Calu3 (cell line): Measurements from ENCODE around the gene LRIG3. TPM values are rescaled to one million over a fixed set of nuclear protein-coding genes. Genes with fewer than 3 reads are reported as not detected.
A peak's percentile ranks its signal among the peaks of the same experiment; 100 is the strongest.

ENCODE experiments used
- Bru-seq: library from RNA; stranded (reverse); fragments of 400-500 nt; gene quantifications from one replicate; lab custom pipeline; 2021; lab: Mats Ljungman, UMichigan
- BruChase-seq, 2 experiments: library from RNA; stranded (reverse); fragments of 400-500 nt; gene quantifications; one replicate each; lab custom pipeline; 2021; lab: Mats Ljungman, UMichigan
- BruUV-seq: library from RNA; stranded (reverse); fragments of 400-500 nt; replicated peaks from 2 replicates; lab custom pipeline; 2021; lab: Mats Ljungman, UMichigan
- CTCF ChIA-PET: fragments of 300-600 bp; sonication (Branson Sonifier 250); formaldehyde crosslinking; loops from one replicate; lab custom pipeline; 2022; ENCODE audit warnings: antibody characterized with exemption; lab: Charles Lee
- DNase-seq: peaks from one replicate; pipeline ENCODE4 v3.0.0; 2022
- H3K27ac Mint-ChIP-seq: one replicate; pipeline ENCODE4 v1.8.0; 2022; ENCODE audit warnings: mixed read lengths; ENCODE audit not compliant: unreplicated experiment
- H3K27me3 Mint-ChIP-seq: one replicate; pipeline ENCODE4 v1.8.0; 2022; ENCODE audit warnings: mixed read lengths; ENCODE audit not compliant: unreplicated experiment
- H3K36me3 Mint-ChIP-seq: one replicate; pipeline ENCODE4 v1.8.0; 2022; ENCODE audit warnings: mild to moderate bottlenecking, moderate library complexity, mixed read lengths; ENCODE audit not compliant: insufficient read depth, unreplicated experiment
- H3K4me1 Mint-ChIP-seq: one replicate; pipeline ENCODE4 v1.8.0; 2022; ENCODE audit warnings: mild to moderate bottlenecking, low read depth, mixed read lengths; ENCODE audit not compliant: unreplicated experiment
- H3K4me3 Mint-ChIP-seq: one replicate; pipeline ENCODE4 v1.8.0; 2022; ENCODE audit warnings: mild to moderate bottlenecking, low read depth, moderate library complexity, mixed read lengths; ENCODE audit not compliant: unreplicated experiment
- H3K9me3 Mint-ChIP-seq: one replicate; pipeline ENCODE4 v1.8.0; 2022; ENCODE audit warnings: low read depth, mixed read lengths; ENCODE audit not compliant: unreplicated experiment
- CTCF ChIP-seq: fragments of 200-600 bp; IDR thresholded peaks from one replicate; pipeline ENCODE4 v1.8.0; 2022; ENCODE audit warnings: antibody characterized with exemption; ENCODE audit not compliant: unreplicated experiment
- intact Hi-C: fragments of 100-400 bp; cut with micrococcal nuclease; formaldehyde crosslinking; loops from one replicate; pipeline ENCODE4 v1.10.0; 2022; ENCODE audit not compliant: unreplicated experiment
- long read RNA-seq: library from polyadenylated mRNA; stranded (forward); transcript quantifications from one replicate; pipeline ENCODE4 v2.0.0, GENCODE V29; 2022
- total RNA-seq: library from RNA; stranded (reverse); gene quantifications from 2 replicates; pipeline ENCODE4 v1.2.3, GENCODE V29; 2022

LRIG3 gene
- 261 and 357 TPM in 2 replicates for total RNA-seq
- Bru-seq, nascent RNA: percentile 99 among the genes with signal in this experiment
- percentile 94 among the genes with signal in this experiment for BruChase-seq, experiment 1, labeled RNA remaining after a 6-hour chase
- percentile 98 among the genes with signal in this experiment for BruChase-seq, experiment 2, labeled RNA remaining after a 2-hour chase
- long read RNA-seq, full-length matches to known transcripts: 92 of 144 reads
- long read RNA-seq, partial matches to known transcripts: 23 of 144 reads
- long read RNA-seq, other reads (novel, unspliced or antisense): 29 of 144 reads

DNA sequence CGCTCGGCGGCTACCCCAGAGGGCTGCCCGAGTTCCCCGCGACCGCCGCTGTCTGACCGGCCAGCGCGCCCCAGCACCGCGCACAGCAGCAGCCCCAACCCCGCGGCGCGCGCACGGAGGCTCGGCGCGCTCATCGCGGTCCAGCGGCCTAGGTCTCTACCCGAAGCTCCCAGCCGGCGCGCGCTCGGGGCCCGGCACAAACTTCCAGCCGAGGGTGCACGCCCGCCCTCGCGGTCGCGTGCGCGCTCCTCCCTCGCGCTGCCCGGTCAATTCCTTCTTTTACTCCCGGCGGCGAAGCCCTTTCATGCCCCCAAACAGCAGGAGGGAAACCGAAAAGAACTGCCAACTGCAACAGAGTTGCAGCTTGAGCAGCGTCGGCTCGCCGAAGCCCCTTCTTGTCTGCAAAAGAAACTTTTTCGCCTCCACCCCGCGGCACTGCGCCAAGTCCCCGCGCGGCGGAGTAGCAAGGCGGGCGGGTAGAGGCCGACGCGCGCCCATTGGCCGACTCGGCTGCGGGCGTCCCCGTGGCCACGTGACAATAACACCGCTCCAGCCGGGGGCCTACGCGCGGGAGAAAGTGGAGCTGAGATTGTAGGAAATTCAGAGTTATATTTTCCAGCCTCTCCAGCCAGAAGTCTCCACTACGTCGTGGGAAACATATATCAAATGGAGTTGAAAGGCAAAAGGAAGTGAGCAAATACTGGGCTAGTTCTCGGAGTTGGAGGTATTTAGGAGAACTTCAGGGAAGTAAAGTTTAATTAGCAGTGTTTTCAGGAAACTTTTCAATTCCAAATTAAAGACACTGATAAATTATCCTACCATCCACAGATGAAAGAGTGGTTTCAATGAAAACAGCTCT is at the start of gene LRIG3:
Gene LRIG3, minus strand, starts transcription at position 403 of the 859 bp plus-strand sequence. Its CDS starts 269 bp downstream, at position 134.
- CTCF ChIA-PET: interaction anchor here (0.5 to 1.1 kb wide), 6 partner anchors 9 to 162 kb away, joined by 3 to 6 read pairs (median 3); no protein-coding TSS in a partner anchor
- peak; percentile 96 for DNase-seq
- Mint-ChIP-seq H3K9me3 (no peaks in the 10 kb centered on the region), H3K4me1 (peaks cover 33% of the 10 kb centered on the region), H3K36me3 (peaks cover 84% of the 10 kb centered on the region), H3K4me3 (peak within 1 kb of the TSS; percentile 93), H3K27ac (peak within 1 kb of the TSS; percentile 99), H3K27me3 (no peaks in the 10 kb centered on the region)
- no peak for TF ChIP-seq CTCF
- no TSS peak for BruUV-seq
- intact Hi-C loops: loop anchor here (10.0 kb wide), 1 partner anchor 376 kb away; no protein-coding TSS in a partner anchor

- intact Hi-C loops: loop anchor here (5.0 kb wide), 1 partner anchor 53 kb away; no protein-coding TSS in a partner anchor
- BruUV-seq: no TSS peak
- no peak for DNase-seq
- Mint-ChIP-seq H3K9me3 (no peaks in the 10 kb centered on the region), H3K27me3 (no peaks in the 10 kb centered on the region), H3K4me1 (peaks cover 28% of the 10 kb centered on the region), H3K4me3 (no peak overlapping the region), H3K36me3 (no peaks in the 10 kb centered on the region), H3K27ac (no peak overlapping the region)
- TF ChIP-seq CTCF: no peak
- CTCF ChIA-PET: interaction anchor here (0.7 to 1.8 kb wide), 3 partner anchors 8 to 14 kb away, joined by 3 to 7 read pairs (median 7); no protein-coding TSS in a partner anchor
Measured at GRCh38 chr12:58969237-58969636, 48.9 kb upstream of the LRIG3 start.

DNA sequence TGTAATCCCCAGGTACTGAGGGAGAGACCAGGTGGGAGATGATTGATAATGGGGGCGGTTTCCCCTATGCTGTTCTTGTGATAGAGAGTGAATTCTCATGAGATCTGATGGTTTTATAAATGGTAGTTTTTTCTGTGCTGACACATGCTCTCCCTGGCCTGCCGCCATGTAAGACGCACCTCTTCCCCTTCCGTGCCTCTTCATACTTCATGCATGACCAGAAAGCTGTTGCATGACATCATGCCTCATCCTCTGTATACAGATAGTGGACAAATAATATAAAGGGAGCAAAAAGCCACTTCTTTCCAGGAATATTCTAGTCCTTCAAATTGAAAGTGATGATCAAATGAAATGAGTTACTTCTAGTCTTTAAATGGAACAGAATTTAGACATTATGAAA is 47.3 kb upstream of the LRIG3 start:
- no peaks in the 10 kb centered on the region for H3K9me3 Mint-ChIP-seq
- no peak overlapping the region for H3K4me3 Mint-ChIP-seq
- CTCF ChIA-PET: interaction anchor here (1.0 kb wide), 1 partner anchor 87 kb away, joined by 3 read pairs; no protein-coding TSS in a partner anchor
- DNase-seq: no peak
- no peaks in the 10 kb centered on the region for H3K27me3 Mint-ChIP-seq
- intact Hi-C loops: loop anchor here (5.0 kb wide), 1 partner anchor 55 kb away; no protein-coding TSS in a partner anchor
- TF ChIP-seq CTCF: no peak
- H3K36me3 Mint-ChIP-seq: peaks cover 3% of the 10 kb centered on the region
- BruUV-seq: no TSS peak
- H3K4me1 Mint-ChIP-seq: peaks cover 31% of the 10 kb centered on the region
- H3K27ac Mint-ChIP-seq: no peak overlapping the region

DNA sequence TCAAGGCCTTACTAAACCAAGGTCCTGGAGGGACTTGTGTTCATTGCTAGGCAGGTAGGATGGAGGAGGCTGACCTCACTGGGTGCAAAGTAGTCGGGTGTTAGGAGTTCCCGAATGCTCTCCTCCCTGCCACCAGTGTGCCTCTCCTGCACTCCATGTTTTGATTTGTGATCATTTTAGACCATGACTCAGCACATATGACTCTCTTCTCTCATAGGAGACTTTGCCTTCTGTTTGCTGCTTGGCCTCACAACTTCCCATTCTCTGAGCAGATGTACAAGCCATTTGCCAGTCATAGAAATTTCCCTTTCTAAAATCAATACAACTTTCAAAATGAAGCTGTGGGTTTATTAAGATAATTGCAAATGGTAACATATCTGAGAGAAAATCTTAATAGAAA is 46.6 kb upstream of the LRIG3 start:
- DNase-seq: no peak
- Mint-ChIP-seq H3K27ac (no peak overlapping the region), H3K4me3 (no peak overlapping the region), H3K4me1 (peaks cover 37% of the 10 kb centered on the region), H3K27me3 (no peaks in the 10 kb centered on the region), H3K36me3 (peaks cover 3% of the 10 kb centered on the region), H3K9me3 (no peaks in the 10 kb centered on the region)
- CTCF ChIA-PET: interaction anchor here (0.6 to 1.0 kb wide), 2 partner anchors 88 to 600 kb away, joined by 3 read pairs; no protein-coding TSS in a partner anchor
- TF ChIP-seq CTCF: no peak
- no TSS peak for BruUV-seq
- intact Hi-C loops: loop anchor here (5.0 kb wide), 1 partner anchor 55 kb away; no protein-coding TSS in a partner anchor
